Measurements from ENCODE around the gene ALPG.
"Not testable (repeated sequence)": the region's sequence is repeated elsewhere in the genome, so short reads cannot be mapped to it uniquely, and the experiment has no call there.

Gene ALPG

GRCh38 chr2:232365621-232366321, 40.9 kb upstream of the ALPG start:
- DNase-seq (ENCODE audit: low read depth) = no peak
- no peak overlapping the region for H3K4me3 ChIP-seq (ENCODE audit: control insufficient read depth, low read depth, low read length)
- TF ChIP-seq CTCF (IDR thresholded peaks at IDR 0.05; ENCODE audit: control insufficient read depth, insufficient read depth, low read depth, low read length, missing control alignments) = peak; percentile 62

GRCh38 chr2:232366461-232366860, 40.2 kb upstream of the ALPG start:
- not testable (repeated sequence) for DNase-seq (ENCODE audit: low read depth); H3K4me3 ChIP-seq (ENCODE audit: control insufficient read depth, low read depth, low read length)

GRCh38 chr2:232367016-232367415, 39.6 kb upstream of the ALPG start:
- DNase-seq (ENCODE audit: low read depth) = no peak
- H3K4me3 ChIP-seq (ENCODE audit: control insufficient read depth, low read depth, low read length) = no peak overlapping the region
- TF ChIP-seq CTCF (IDR thresholded peaks at IDR 0.05; ENCODE audit: control insufficient read depth, insufficient read depth, low read depth, low read length, missing control alignments) = no peak

- peak; percentile 39 for TF ChIP-seq CTCF (IDR thresholded peaks at IDR 0.05; ENCODE audit: control insufficient read depth, insufficient read depth, low read depth, low read length, missing control alignments)
- no peak for DNase-seq (ENCODE audit: low read depth)
These were observed 38.9 kb upstream of the ALPG start for GRCh38 chr2:232367591-232368233.

GRCh38 chr2:232368311-232368731, 38.3 kb upstream of the ALPG start:
- no peak for TF ChIP-seq CTCF (IDR thresholded peaks at IDR 0.05; ENCODE audit: control insufficient read depth, insufficient read depth, low read depth, low read length, missing control alignments)
- H3K4me3 ChIP-seq (ENCODE audit: control insufficient read depth, low read depth, low read length) = no peak overlapping the region
- DNase-seq (ENCODE audit: low read depth) = no peak

More at GRCh38 chr2:232367591-232368233, 38.9 kb upstream of the ALPG start:
- no peak overlapping the region for H3K4me3 ChIP-seq (ENCODE audit: control insufficient read depth, low read depth, low read length)

GRCh38 chr2:232369126-232369951, 37.3 kb upstream of the ALPG start:
- H3K4me3 ChIP-seq (ENCODE audit: control insufficient read depth, low read depth, low read length) = no peak overlapping the region

GRCh38 chr2:232370007-232370406, 36.6 kb upstream of the ALPG start:
- DNase-seq (ENCODE audit: low read depth); H3K4me3 ChIP-seq (ENCODE audit: control insufficient read depth, low read depth, low read length): not testable (repeated sequence)

More at GRCh38 chr2:232369126-232369951, 37.3 kb upstream of the ALPG start:
- no peak for TF ChIP-seq CTCF (IDR thresholded peaks at IDR 0.05; ENCODE audit: control insufficient read depth, insufficient read depth, low read depth, low read length, missing control alignments)
- DNase-seq (ENCODE audit: low read depth) = no peak
